PC-3 (cell line): Measurements from ENCODE around the gene GOLGA8J. TPM values are rescaled to one million over a fixed set of nuclear protein-coding genes. Genes with fewer than 3 reads are reported as not detected.
"Not testable (repeated sequence)": the region's sequence is repeated elsewhere in the genome, so short reads cannot be mapped to it uniquely, and the experiment has no call there.

ENCODE experiments used
- ATAC-seq: fragments of 200-7000 bp; cut with Tn5 transposase; 2 replicates; pipeline ENCODE4 v1.9.1; 2020; ENCODE audit warnings: mild to moderate bottlenecking, moderate library complexity
- BruUV-seq: library from RNA; stranded (reverse); fragments of 400-500 nt; replicated peaks from 2 replicates; lab custom pipeline; 2021; lab: Mats Ljungman, UMichigan
- CTCF ChIA-PET: fragments of 300-600 bp; sonication (Branson Sonifier 250); formaldehyde crosslinking; loops from one replicate; lab custom pipeline; 2022; ENCODE audit warnings: antibody characterized with exemption; lab: Charles Lee
- POLR2A ChIA-PET: fragments of 300-600 bp; sonication (Branson Sonifier 250); formaldehyde crosslinking; loops from one replicate; lab custom pipeline; 2022; ENCODE audit warnings: antibody characterized with exemption; ENCODE audit not compliant: unreplicated experiment; lab: Charles Lee
- DNase-seq: peaks from one replicate; pipeline ENCODE4 v3.0.0-alpha.2; 2015
- H2AFZ ChIP-seq: fragments of 300-600 bp; sonication (generic); 2 replicates; pipeline ENCODE4 v1.6.0; 2016; ENCODE audit warnings: antibody characterized with exemption, low read length
- H3F3A ChIP-seq: fragments of 300-600 bp; sonication (generic); one replicate; pipeline ENCODE4 v1.6.0; 2017; ENCODE audit warnings: antibody characterized with exemption, low read length, control low read depth, mild to moderate bottlenecking; ENCODE audit not compliant: unreplicated experiment
- H3K27ac ChIP-seq: fragments of 300-600 bp; sonication (generic); 2 replicates; pipeline ENCODE4 v1.5.1; 2016; ENCODE audit warnings: mild to moderate bottlenecking, low read length
- H3K27me3 ChIP-seq: fragments of 300-600 bp; sonication (generic); 2 replicates; pipeline ENCODE4 v1.6.1; 2016; ENCODE audit warnings: low read length, mixed read lengths
- H3K36me3 ChIP-seq: fragments of 300-600 bp; sonication (generic); 2 replicates; pipeline ENCODE4 v1.6.1; 2016; ENCODE audit warnings: low read depth, mixed run types, low read length, mixed read lengths
- H3K4me1 ChIP-seq: fragments of 300-600 bp; sonication (generic); 2 replicates; pipeline ENCODE4 v1.5.1; 2016; ENCODE audit warnings: low read length; ENCODE audit not compliant: insufficient read depth
- H3K4me2 ChIP-seq: fragments of 300-600 bp; sonication (generic); 2 replicates; pipeline ENCODE4 v1.6.0; 2016; ENCODE audit warnings: low read length
- H3K4me3 ChIP-seq: fragments of 300-600 bp; sonication (generic); 2 replicates; pipeline ENCODE4 v1.5.1; 2016; ENCODE audit warnings: mild to moderate bottlenecking, low read length, mixed read lengths
- H3K79me2 ChIP-seq: fragments of 300-600 bp; sonication (generic); 2 replicates; pipeline ENCODE4 v1.6.1; 2017; ENCODE audit warnings: low read length, mixed read lengths
- H3K9ac ChIP-seq: fragments of 300-600 bp; sonication (generic); 2 replicates; pipeline ENCODE4 v1.6.0; 2016; ENCODE audit warnings: mild to moderate bottlenecking, low read length
- H3K9me2 ChIP-seq: fragments of 300-600 bp; sonication (generic); replicated peaks from 2 replicates; pipeline ENCODE4 v1.6.1; 2016; ENCODE audit warnings: mixed run types, low read length, mixed read lengths
- H3K9me3 ChIP-seq: fragments of 300-600 bp; sonication (generic); 2 replicates; pipeline ENCODE4 v1.6.1; 2016; ENCODE audit warnings: low read length, mixed read lengths
- H4K20me1 ChIP-seq: fragments of 300-600 bp; sonication (generic); 2 replicates; pipeline ENCODE4 v1.6.1; 2016; ENCODE audit warnings: low read length, mixed read lengths
- CTCF ChIP-seq: fragments of 300-600 bp; sonication (generic); conservative IDR thresholded peaks from 2 replicates; pipeline ENCODE4 v1.5.1; 2017; ENCODE audit warnings: antibody characterized with exemption, low read depth, mild to moderate bottlenecking, low read length
- EZH2 ChIP-seq: fragments of 300-600 bp; sonication (generic); IDR thresholded peaks from one replicate; pipeline ENCODE4 v1.6.1; 2017; ENCODE audit warnings: antibody characterized with exemption, mild to moderate bottlenecking, low read length; ENCODE audit not compliant: unreplicated experiment
- EZH2phosphoT487 ChIP-seq: fragments of 300-600 bp; sonication (generic); IDR thresholded peaks from 2 replicates; pipeline ENCODE4 v1.6.1; 2018; ENCODE audit warnings: mild to moderate bottlenecking, antibody characterized with exemption, low read length, borderline replicate concordance
- intact Hi-C: fragments of 100-400 bp; cut with micrococcal nuclease; formaldehyde crosslinking; loops from 2 replicates; pipeline ENCODE4 v1.9.0; 2023
- total RNA-seq: library from RNA; depleted of rRNA; stranded (reverse); fragments of >200 nt; gene quantifications from 2 replicates; pipeline ENCODE4 v1.2.3, GENCODE V29; 2014

GOLGA8J gene
- total RNA-seq, 1 experiment from 2014 or later, result not detected

- no peak for ATAC-seq
- Histone ChIP-seq H3K36me3 (no peaks in the 10 kb centered on the region), H3F3A (no peaks in the 10 kb centered on the region), H4K20me1 (no peaks in the 10 kb centered on the region), H2AFZ (no peak overlapping the region), H3K27ac (no peak overlapping the region), H3K9me3 (no peaks in the 10 kb centered on the region), H3K4me3 (no peak overlapping the region), H3K4me1 (no peaks in the 10 kb centered on the region), H3K9ac (no peak overlapping the region), H3K79me2 (no peaks in the 10 kb centered on the region), H3K27me3 (no peaks in the 10 kb centered on the region), H3K4me2 (no peak overlapping the region), H3K9me2 (no peaks in the 10 kb centered on the region)
- ChIA-PET POLR2A (no interaction called here), CTCF (no interaction called here)
- intact Hi-C loops, result loop anchor here (5.0 kb wide), 2 partner anchors 107 to 227 kb away; no protein-coding TSS in a partner anchor
- BruUV-seq, result no TSS peak
- TF ChIP-seq CTCF, result no peak
- no peak for TF ChIP-seq EZH2
- TF ChIP-seq EZH2phosphoT487, result no peak
- DNase-seq, result no peak
Observed at GRCh38 chr15:30044377-30044776, 38.4 kb upstream of the GOLGA8J start.

- intact Hi-C loops, result loop anchor here (5.0 kb wide), 2 partner anchors 108 to 228 kb away; no protein-coding TSS in a partner anchor
- H3F3A ChIP-seq, H3K4me1 ChIP-seq, H3K9me2 ChIP-seq, H3K27me3 ChIP-seq, H2AFZ ChIP-seq, H3K9ac ChIP-seq, H4K20me1 ChIP-seq, H3K36me3 ChIP-seq, H3K9me3 ChIP-seq, H3K4me3 ChIP-seq, CTCF ChIA-PET, ATAC-seq, H3K27ac ChIP-seq, POLR2A ChIA-PET, BruUV-seq, DNase-seq, H3K79me2 ChIP-seq: not testable (repeated sequence)
- peak overlapping the region; percentile 85 for H3K4me2 ChIP-seq
Observed at GRCh38 chr15:30044826-30045225, 37.9 kb upstream of the GOLGA8J start.

- H3K27ac ChIP-seq, H3K79me2 ChIP-seq, H3F3A ChIP-seq, POLR2A ChIA-PET, H3K27me3 ChIP-seq, H3K36me3 ChIP-seq, H3K9me2 ChIP-seq, BruUV-seq, H4K20me1 ChIP-seq, H3K9me3 ChIP-seq, H3K4me1 ChIP-seq, H3K9ac ChIP-seq, intact Hi-C loops: not testable (repeated sequence)
- peak overlapping the region; percentile 85 for H3K4me2 ChIP-seq
- ATAC-seq (peak; percentile 81), DNase-seq (peak; percentile 44)
- peak overlapping the region; percentile 60 for H3K4me3 ChIP-seq
- CTCF ChIA-PET, result interaction anchor here (0.7 kb wide), 1 partner anchor 297 kb away, joined by 4 read pairs; no protein-coding TSS in a partner anchor
- peak overlapping the region; percentile 91 for H2AFZ ChIP-seq
Observed at GRCh38 chr15:30045248-30046041, 37.3 kb upstream of the GOLGA8J start.
